OCI-LY3 (cell line): ENCODE measurements around the gene INPP5A.

Source experiments
- EZH2phosphoT487 ChIP-seq: fragments of 200-600 bp; shearing (Covaris generic); IDR thresholded peaks from 2 replicates; pipeline ENCODE4 v1.6.1; 2018; ENCODE audit warnings: antibody characterized with exemption, mixed run types, low read depth
- TF ChIP-seq, protein P1 (sequence below): fragments of 200-600, 300-600 bp; sonication (generic); IDR thresholded peaks from 2 replicates; pipeline ENCODE4 v1.5.1; 2014; ENCODE audit warnings: antibody characterized with exemption, low read length, low read depth

DNA sequence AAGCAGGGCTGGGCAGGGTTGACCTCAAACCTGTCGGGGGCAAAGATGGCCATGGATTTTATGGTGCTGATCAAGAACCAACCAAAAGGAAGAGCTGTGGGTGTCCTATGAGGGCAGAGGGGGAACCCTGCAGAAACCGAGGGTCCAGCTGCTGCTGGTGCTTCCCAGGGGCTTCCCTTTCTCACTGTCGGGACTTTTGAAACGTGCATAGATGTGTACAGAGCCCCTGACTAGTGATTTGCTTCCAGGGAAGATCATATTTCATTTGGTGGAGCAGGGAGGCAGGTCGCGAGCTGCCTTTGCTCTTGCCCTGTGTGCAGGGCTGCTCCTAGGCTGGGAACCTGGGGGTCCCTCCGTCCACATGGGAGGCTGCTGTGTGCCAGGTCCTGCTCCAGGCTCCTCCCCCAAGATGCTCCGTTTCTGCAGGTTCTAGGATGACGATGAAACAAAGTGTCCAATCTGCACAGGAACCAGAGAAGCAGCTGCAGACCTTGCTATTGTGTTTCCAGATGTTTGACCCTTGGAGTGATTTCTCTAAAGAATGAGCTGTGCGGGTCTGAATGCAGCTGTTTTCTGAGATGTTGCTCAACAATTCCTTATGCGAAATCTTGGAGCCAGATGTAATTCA lies 9.4 kb upstream of the INPP5A start:
- TF ChIP-seq, protein P1, sequence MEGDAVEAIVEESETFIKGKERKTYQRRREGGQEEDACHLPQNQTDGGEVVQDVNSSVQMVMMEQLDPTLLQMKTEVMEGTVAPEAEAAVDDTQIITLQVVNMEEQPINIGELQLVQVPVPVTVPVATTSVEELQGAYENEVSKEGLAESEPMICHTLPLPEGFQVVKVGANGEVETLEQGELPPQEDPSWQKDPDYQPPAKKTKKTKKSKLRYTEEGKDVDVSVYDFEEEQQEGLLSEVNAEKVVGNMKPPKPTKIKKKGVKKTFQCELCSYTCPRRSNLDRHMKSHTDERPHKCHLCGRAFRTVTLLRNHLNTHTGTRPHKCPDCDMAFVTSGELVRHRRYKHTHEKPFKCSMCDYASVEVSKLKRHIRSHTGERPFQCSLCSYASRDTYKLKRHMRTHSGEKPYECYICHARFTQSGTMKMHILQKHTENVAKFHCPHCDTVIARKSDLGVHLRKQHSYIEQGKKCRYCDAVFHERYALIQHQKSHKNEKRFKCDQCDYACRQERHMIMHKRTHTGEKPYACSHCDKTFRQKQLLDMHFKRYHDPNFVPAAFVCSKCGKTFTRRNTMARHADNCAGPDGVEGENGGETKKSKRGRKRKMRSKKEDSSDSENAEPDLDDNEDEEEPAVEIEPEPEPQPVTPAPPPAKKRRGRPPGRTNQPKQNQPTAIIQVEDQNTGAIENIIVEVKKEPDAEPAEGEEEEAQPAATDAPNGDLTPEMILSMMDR = no peak
- TF ChIP-seq EZH2phosphoT487 = no peak
